Measurements from ENCODE around the gene CTNNA1.
A peak's percentile ranks its signal among the peaks of the same experiment; 100 is the strongest.
"Not testable (repeated sequence)": the region's sequence is repeated elsewhere in the genome, so short reads cannot be mapped to it uniquely, and the experiment has no call there.

Gene CTNNA1

GRCh38 chr5:138748630-138749081, 4.6 kb upstream of the CTNNA1 start:
- no peak for TF ChIP-seq CTCF (IDR thresholded peaks at IDR 0.05)
- no peak overlapping the region for H3K27ac Mint-ChIP-seq
- no peaks in the 10 kb centered on the region for H3K36me3 Mint-ChIP-seq (ENCODE audit: low read depth)
- DNase-seq, result no peak
- no peaks in the 10 kb centered on the region for H3K9me3 Mint-ChIP-seq
- peaks cover 6% of the 10 kb centered on the region for H3K27me3 Mint-ChIP-seq (ENCODE audit: low read depth, poor library complexity)
- H3K4me1 Mint-ChIP-seq, result peaks cover 9% of the 10 kb centered on the region
- no peak overlapping the region for H3K4me3 Mint-ChIP-seq

DNA sequence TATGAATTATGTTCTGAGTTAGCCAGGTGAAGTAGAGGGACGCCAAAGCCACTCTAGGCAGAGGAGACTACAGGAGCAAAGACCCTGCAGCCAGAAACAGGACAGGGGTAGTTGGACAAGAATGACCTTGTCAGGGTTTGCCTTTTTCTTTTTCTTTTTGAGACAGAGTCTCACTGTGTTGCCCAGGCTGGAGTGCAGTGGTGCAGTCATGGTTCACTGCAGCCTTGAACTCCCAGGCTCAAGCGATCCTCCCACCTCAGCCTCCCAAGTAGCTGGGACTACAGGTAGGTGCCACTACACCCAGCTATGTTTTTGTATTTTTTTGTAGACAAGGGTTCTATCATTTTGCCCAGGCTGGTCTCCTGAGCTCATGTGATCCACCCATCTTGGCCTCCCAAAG, 1.9 kb upstream of the CTNNA1 start:
- not testable (repeated sequence) for H3K4me3 Mint-ChIP-seq, H3K27ac Mint-ChIP-seq, DNase-seq
- Mint-ChIP-seq H3K4me1 (peaks cover 27% of the 10 kb centered on the region), H3K9me3 (peaks cover 17% of the 10 kb centered on the region), H3K36me3 (ENCODE audit: low read depth) (peaks cover 23% of the 10 kb centered on the region), H3K27me3 (ENCODE audit: low read depth, poor library complexity) (peaks cover 12% of the 10 kb centered on the region)

DNA sequence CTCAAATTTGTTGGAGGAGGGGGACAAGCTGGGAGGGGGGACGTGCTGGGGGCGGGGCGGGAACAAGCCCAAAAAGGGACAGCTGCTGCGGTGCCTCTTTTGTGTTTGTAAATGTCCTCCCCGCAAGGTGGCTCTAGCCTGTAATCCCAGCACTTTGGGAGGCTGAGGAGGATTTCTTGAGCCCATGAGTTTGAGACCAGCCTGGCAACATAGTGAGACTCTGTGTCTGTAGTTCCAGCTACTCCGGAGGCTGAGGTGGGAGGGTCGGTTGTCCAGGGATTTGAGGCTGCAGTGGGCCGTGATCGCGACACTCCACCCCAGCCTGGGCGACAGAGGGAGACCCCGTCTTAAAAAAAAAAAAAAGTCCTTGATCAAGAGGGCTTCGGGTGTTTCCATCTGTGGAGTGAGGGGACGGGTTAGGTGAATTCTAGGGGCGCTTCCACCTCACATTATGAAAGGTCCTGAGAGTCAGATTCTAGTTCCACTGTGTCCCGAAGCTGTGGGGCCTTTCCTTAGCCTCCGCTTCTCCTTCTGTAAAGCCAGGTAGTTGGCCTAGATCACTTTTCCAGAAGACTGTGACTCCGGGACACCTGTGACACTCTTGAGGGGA, 779 bp upstream of the CTNNA1 start:
- H3K9me3 Mint-ChIP-seq, result peaks cover 28% of the 10 kb centered on the region
- H3K27ac Mint-ChIP-seq, result no peak overlapping the region
- peak; percentile 20 for DNase-seq
- H3K4me3 Mint-ChIP-seq, result peak overlapping the region; percentile 87
- H3K27me3 Mint-ChIP-seq (ENCODE audit: low read depth, poor library complexity), result peaks cover 15% of the 10 kb centered on the region
- TF ChIP-seq CTCF (IDR thresholded peaks at IDR 0.05), result no peak
- peaks cover 34% of the 10 kb centered on the region for H3K36me3 Mint-ChIP-seq (ENCODE audit: low read depth)
- peaks cover 27% of the 10 kb centered on the region for H3K4me1 Mint-ChIP-seq

- peak overlapping the region; percentile 93 for H3K4me3 Mint-ChIP-seq
- peaks cover 43% of the 10 kb centered on the region for H3K9me3 Mint-ChIP-seq
- peaks cover 27% of the 10 kb centered on the region for H3K4me1 Mint-ChIP-seq
- peak; percentile 65 for DNase-seq
- H3K27ac Mint-ChIP-seq, result peak overlapping the region; percentile 76
- H3K36me3 Mint-ChIP-seq (ENCODE audit: low read depth), result peaks cover 50% of the 10 kb centered on the region
- TF ChIP-seq CTCF (IDR thresholded peaks at IDR 0.05), result no peak
- peaks cover 15% of the 10 kb centered on the region for H3K27me3 Mint-ChIP-seq (ENCODE audit: low read depth, poor library complexity)
These were observed 821 bp downstream of the CTNNA1 start for GRCh38 chr5:138753794-138754698.

- Mint-ChIP-seq H3K4me1 (peaks cover 27% of the 10 kb centered on the region), H3K27me3 (ENCODE audit: low read depth, poor library complexity) (peaks cover 15% of the 10 kb centered on the region), H3K36me3 (ENCODE audit: low read depth) (peaks cover 56% of the 10 kb centered on the region), H3K27ac (no peak overlapping the region), H3K9me3 (peaks cover 50% of the 10 kb centered on the region), H3K4me3 (peak overlapping the region; percentile 93)
- DNase-seq, result no peak
- TF ChIP-seq CTCF (IDR thresholded peaks at IDR 0.05), result no peak
These were observed 1.5 kb downstream of the CTNNA1 start for GRCh38 chr5:138754699-138755057.

DNA sequence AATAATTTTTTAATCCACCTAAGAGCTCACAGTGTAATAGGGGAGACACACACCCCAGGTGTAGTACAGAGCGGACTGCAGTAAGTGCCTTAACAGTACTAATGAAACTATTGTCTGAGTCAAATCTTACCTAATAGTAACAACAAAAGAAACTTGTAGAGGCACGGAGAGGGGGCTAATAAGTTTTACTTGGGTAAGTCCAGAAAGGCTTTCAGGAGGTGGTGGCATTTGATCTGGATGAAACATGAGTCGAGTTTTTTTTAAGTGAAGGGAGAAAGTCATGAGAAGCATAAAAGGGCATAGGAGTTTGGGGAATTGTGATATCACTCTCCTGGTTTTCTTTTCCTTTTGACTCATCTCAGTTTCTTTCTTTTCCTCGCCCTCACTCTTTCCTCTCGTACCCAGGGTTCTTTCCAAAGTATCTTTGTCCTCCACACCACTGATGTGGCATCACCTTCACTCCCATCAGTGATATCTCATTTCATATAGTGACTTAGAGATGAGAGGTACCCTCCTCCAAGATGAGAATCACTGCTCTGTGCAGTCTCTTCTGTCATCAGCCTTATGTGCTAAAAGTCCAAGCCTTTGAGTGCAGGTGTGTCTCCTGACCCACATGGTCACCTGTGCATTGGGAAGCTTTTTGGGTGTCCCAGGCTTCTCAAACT, 2.0 kb downstream of the CTNNA1 start:
- Mint-ChIP-seq H3K4me3 (peak overlapping the region; percentile 93), H3K27me3 (ENCODE audit: low read depth, poor library complexity) (peaks cover 15% of the 10 kb centered on the region), H3K27ac (peak overlapping the region; percentile 39), H3K4me1 (peaks cover 27% of the 10 kb centered on the region), H3K9me3 (peaks cover 51% of the 10 kb centered on the region), H3K36me3 (ENCODE audit: low read depth) (peaks cover 61% of the 10 kb centered on the region)
- no peak for TF ChIP-seq CTCF (IDR thresholded peaks at IDR 0.05)
- DNase-seq, result no peak
